Esophagus muscularis mucosa (tissue), 4 donors: ENCODE data around the gene KANSL1.

ENCODE experiments used
- CTCF ChIP-seq, 3 experiments: fragments of 200-600 bp in 2 of 3; fragments of 450-650 bp in 1 of 3; sonication (generic) in 2 of 3; IDR thresholded peaks; one replicate each; pipeline ENCODE4 v1.5.1; 2017 to 2019; ENCODE audit warnings: antibody characterized with exemption in 3 of 3, mild to moderate bottlenecking in 2 of 3, moderate library complexity in 1 of 3
- EP300 ChIP-seq: sonication (generic); formaldehyde crosslinking; IDR thresholded peaks from one replicate; pipeline ENCODE4 v1.6.1; 2017; ENCODE audit warnings: antibody characterized with exemption
- POLR2AphosphoS5 ChIP-seq, 2 donors: sonication (generic); formaldehyde crosslinking; IDR thresholded peaks; one replicate each; pipeline ENCODE4 v1.6.1; 2017; ENCODE audit warnings: antibody characterized with exemption in 2 of 2

DNA sequence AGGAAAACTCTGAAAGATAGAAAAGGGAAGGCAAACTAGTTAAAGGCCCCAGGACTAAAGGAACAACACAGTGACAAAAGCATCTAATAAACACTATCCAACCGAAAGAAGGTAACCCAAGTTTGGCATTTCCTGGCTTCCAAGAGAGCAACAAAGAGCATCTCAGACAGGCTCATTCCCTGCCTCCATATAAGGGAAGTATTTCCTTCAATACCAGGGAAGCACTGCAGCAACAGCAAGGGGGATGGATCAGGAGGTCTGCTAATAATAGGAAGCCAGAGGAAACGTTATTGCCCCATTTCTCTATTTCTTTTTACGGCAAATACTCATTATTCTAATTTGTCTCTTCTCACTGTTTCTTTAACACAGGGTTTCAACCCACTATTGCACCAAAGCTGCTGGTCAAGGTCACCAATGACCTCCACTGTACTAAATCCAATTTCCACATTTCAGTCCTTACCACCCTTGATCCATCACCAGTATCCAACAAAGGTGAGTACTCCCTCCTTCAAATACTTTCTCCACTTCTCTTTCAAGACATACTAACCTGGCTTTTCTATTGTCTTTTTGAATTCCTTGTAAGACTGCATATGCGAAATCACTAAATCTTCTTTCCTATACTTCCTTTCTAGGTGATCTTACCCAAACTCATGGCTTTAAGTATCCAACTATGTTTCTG, 86.1 kb downstream of the KANSL1 start:
- no peak for TF ChIP-seq CTCF (IDR thresholded peaks at IDR 0.05)
- TF ChIP-seq POLR2AphosphoS5 (IDR thresholded peaks at IDR 0.05), result no peak
- TF ChIP-seq EP300, result no peak
